MV-4-11 (cell line): ENCODE measurements around the gene WDFY2.

Source experiments
- DNase-seq: peaks from one replicate; lab custom pipeline; 2025; lab: John Stamatoyannopoulos, UW

The WDFY2 gene

GRCh38 chr13:51601601-51602565 lies 17.6 kb downstream of the WDFY2 start:
- DNase-seq, result peak; percentile 58

- DNase-seq, result no peak
These were observed 19.5 kb downstream of the WDFY2 start for GRCh38 chr13:51603716-51604115.

GRCh38 chr13:51605698-51606097 lies 21.4 kb downstream of the WDFY2 start:
- DNase-seq, result no peak

- no peak for DNase-seq
These were observed 22.9 kb downstream of the WDFY2 start for GRCh38 chr13:51607165-51607564.

- peak; percentile 39 for DNase-seq
These were observed 24.7 kb downstream of the WDFY2 start for GRCh38 chr13:51608857-51609406.

- DNase-seq, result no peak
These were observed 28.6 kb downstream of the WDFY2 start for GRCh38 chr13:51612867-51613266.

GRCh38 chr13:51613535-51613934 lies 29.3 kb downstream of the WDFY2 start:
- no peak for DNase-seq

GRCh38 chr13:51614350-51614786 lies 30.1 kb downstream of the WDFY2 start:
- peak; percentile 81 for DNase-seq

GRCh38 chr13:51618626-51619025 lies 34.4 kb downstream of the WDFY2 start:
- no peak for DNase-seq

GRCh38 chr13:51619614-51620013 lies 35.4 kb downstream of the WDFY2 start:
- no peak for DNase-seq

- DNase-seq, result no peak
These were observed 36.1 kb downstream of the WDFY2 start for GRCh38 chr13:51620165-51620983.

GRCh38 chr13:51621602-51622001 lies 37.3 kb downstream of the WDFY2 start:
- no peak for DNase-seq

GRCh38 chr13:51623473-51623872 lies 39.2 kb downstream of the WDFY2 start:
- DNase-seq, result no peak

GRCh38 chr13:51624207-51624606 lies 39.9 kb downstream of the WDFY2 start:
- DNase-seq, result no peak

GRCh38 chr13:51624695-51625345 lies 40.6 kb downstream of the WDFY2 start:
- DNase-seq, result peak; percentile 66

GRCh38 chr13:51625555-51626345 lies 41.5 kb downstream of the WDFY2 start:
- DNase-seq, result no peak

GRCh38 chr13:51626749-51627148 lies 42.5 kb downstream of the WDFY2 start:
- DNase-seq, result no peak

GRCh38 chr13:51628059-51628852 lies 44.0 kb downstream of the WDFY2 start:
- no peak for DNase-seq

GRCh38 chr13:51629491-51630287 lies 45.4 kb downstream of the WDFY2 start:
- DNase-seq, result no peak

- no peak for DNase-seq
These were observed 46.0 kb downstream of the WDFY2 start for GRCh38 chr13:51630288-51630615.
